ENCODE measurements around the gene TOP3B. TPM values are rescaled to one million over a fixed set of nuclear protein-coding genes. Genes with fewer than 3 reads are reported as not detected.
"Not testable (repeated sequence)": the region's sequence is repeated elsewhere in the genome, so short reads cannot be mapped to it uniquely, and the experiment has no call there.

The TOP3B gene
- total RNA-seq, 1 donor from 2014 or later: 13.1 TPM

DNA sequence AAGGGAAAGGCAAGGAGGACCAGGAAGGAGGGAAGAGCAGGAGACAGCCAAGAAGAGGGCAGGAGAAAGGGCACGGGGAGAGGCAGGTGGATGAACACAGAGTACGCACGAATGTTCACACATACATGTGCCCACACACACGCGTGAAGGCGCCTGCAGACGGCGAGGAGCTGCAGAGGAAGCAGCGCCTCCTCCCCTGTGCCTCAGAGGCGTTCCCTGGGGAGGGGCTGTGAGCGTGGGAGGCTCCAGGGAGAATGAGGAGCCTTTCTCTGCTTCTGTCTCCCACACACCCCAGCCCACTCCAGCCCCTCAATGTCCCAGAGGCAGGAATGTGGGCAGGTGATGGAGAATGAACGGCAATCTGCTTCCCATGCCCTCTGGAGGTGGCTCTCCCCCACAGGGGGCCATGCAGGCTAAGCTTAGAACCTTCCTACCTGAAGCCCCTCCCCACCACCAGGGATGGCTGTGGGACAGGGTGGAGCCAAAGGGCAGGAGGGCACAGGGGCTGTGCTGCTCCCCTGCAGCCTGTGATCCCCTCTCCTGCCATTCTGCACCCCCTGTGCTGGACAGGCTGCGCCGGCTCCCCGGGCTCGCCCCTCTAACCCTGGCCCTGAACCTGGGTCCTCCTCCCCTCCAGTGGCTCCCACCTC lies 55.3 kb downstream of the TOP3B start:
- DNase-seq (ENCODE audit: low read depth in 2 of 2): no peak

DNA sequence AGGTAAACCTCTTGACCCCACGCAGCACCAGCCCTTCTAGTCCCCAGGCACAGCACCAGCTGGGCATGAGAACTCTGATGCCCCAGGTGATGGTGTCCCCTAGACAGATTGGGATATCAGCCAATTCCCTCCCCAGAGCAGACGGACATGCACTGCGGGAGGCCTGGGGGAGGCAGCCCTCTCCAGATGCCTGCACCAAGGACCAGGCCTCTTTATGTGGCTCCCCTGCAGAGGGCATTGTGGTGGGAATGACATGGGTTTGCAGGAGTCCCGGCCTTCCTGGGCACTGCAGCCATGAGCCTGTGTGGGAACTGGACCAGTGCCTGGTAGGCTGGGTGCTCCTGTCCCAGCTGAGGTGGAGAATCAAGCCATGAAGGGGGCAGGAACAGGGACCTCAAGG lies 55.9 kb downstream of the TOP3B start:
- DNase-seq (ENCODE audit: low read depth in 2 of 2): no peak

DNA sequence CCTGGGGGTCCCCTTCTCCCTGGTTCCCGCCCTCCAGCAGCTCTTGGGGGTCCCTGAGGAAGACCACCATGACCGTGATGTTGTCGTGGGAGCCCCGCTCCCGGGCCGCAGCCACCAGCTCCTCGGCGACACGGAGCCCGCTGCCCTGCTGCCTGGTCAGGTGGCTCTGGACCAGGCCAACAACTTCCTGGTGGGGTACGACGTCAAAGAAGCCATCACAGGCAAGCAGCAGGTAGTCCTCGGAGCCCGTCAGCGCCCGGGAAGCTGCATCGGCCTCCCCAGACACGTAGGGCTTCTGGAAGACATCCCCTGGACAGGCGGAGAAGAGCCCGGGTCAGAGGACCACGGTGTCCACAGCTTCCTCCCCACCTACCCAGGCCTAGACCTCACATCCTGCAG lies 59.4 kb downstream of the TOP3B start:
- no peak for DNase-seq (ENCODE audit: low read depth in 2 of 2)

DNA sequence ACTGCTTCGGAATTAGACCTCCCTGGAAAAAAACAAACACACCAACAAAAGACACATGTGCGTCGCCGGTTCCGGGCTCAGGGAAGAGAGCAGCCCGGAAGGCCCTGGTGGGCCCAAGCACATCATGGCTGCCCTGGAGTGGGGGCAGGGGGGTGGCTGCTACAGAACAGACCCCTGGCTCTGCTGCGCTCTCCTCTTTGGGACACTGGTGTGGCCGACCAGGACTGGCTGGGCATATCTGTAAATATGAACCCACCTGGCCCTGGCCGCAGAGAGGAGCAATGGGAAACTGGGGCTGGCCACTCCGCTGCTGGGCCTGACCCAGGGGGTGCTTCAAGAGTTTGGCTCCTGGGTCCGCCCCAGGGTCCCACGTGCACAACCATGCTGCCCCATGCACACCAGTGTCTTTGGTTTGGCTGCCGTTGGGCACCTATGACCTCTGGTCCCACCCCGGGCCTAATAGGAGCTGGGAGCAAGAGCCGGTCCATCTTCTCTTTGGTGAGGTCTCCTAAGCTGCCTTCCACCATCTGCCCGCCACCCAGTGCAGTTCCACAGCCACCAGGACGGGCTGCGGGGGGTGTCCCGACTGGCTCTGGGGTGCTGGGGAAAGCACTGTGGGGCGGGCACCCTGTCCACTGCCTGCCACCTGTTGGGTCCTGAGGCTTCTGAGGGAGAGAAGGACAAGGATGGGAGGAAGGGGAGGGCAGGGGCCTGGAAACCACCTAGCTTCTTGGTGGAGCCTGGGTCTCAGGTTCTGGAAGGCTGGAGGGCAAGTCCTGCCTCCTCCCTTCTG lies 60.0 kb downstream of the TOP3B start:
- DNase-seq (ENCODE audit: low read depth in 2 of 2): no peak

DNA sequence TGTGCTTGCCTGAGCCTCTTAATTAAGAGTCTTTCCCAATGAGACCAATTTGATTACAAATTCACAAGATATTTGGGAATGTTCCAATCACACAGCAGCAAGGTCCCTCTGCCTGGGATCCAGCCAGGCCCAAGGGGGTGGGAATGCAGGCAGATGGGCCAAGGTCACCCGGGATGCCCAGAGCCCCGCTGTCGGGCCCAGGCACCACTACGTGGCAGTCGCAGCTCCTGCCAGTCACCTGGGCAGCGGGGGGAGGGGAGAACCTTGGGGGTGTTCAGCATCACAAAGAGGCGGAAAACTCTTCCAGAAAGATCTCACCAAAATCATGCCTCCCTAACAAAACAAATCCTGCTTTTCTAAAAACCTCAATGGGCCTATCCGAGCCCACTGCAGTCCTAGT lies 60.9 kb downstream of the TOP3B start:
- DNase-seq (ENCODE audit: low read depth in 2 of 2): no peak

DNA sequence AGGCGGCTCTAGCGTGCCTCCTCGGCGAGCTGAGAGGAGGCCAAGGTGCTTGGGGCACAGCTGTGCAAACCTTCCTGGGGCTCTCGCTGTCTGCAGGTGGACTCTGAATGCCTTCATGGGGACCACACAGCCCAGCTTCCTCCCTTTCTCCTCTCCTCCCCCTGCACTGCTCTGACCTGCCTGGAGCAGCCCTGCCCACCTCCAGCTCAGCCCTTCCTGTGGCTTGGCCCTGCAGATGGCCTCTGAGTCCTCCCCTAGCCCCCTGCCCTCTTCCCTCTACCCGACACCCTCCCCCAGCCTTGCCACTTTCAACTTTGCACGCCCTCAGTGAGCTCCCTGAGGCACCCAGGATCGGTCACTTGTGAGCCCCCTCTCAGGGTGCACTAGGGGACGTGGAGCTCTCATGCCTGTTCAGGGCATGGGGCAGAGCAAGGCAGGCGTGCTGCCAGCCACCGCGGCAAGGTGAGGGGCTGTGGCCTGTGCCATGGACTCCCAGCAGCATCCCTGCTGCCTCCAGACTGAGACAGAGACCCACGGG lies 61.3 kb downstream of the TOP3B start:
- no peak for DNase-seq (ENCODE audit: low read depth in 2 of 2)

DNA sequence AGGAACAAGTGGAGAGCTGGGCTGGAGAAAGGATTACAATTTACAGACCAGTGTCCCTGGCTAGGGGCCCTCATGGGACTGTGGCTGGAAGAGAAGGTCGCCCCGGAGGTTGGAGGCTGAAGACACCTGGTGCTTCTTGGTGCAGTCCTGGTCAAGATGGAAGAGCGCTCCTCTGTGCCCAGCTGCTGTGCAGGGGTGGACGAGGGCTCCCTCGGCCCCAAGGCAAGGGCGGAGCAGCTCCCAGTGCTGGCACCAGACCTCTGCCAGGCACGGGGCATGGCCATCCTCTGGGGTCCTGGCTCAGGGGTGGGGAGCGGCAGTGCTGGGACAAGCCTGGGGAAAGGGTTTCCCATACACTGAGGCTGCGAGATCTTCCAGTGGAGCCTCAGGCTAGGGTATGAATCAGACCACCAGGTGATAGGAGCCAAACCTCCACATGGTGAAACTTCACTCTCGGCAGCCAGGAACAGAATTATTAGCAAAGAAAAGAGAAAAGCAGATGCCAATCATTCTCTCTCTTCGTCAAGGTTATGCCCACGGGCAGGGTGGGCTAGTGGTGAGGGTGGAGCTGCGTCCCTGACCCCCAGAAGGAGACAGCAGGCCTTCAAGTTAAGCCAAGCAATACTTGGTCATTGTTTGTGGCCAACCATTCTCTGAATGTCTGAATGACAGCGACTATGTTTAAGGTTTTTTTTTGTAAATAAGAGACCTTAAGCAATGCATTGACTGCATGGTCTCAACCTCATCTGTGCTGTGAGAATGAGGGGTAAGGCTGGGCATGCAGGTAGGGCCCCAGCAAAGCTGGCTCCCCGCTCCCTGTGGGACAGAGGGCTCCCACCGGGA lies 62.0 kb downstream of the TOP3B start:
- no peak for DNase-seq (ENCODE audit: low read depth in 2 of 2)

DNA sequence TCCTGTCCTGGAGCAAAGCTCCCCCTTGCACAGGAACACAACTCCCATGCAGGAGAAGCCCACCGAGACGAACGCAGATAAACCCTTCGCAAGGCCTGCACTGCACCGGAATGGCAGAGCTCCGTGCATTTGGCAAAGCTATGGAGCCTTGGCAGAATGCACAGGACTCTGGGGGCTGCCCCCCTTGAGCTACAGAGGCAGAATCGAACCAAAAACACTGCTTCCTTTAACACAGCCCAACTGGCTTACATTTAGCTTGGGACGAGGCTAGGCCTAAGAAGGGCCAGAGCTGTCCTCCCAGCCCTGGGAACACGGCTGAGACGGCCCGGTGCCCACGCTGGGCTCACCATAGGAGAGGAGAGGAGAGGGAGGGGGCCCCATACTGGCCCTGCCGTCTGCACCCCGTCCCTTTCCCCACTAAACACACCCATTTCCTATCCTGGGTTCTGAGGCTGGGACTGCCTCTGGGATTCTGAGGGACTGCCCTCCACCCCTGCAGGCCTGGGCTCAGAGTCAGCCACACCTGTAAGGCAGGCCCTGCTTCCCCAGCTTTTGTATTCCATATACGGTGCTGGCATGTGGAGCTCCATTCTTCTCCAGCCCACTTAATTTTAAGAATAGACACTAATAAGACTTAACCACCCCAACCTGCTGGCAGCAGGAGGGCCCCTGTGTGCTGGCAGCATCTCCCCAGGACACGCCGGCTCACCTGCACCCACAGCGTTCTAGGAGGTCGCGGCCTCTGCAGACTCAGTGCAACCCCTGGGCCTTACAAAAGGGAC lies 62.9 kb downstream of the TOP3B start:
- DNase-seq (ENCODE audit: low read depth in 2 of 2): no peak

DNA sequence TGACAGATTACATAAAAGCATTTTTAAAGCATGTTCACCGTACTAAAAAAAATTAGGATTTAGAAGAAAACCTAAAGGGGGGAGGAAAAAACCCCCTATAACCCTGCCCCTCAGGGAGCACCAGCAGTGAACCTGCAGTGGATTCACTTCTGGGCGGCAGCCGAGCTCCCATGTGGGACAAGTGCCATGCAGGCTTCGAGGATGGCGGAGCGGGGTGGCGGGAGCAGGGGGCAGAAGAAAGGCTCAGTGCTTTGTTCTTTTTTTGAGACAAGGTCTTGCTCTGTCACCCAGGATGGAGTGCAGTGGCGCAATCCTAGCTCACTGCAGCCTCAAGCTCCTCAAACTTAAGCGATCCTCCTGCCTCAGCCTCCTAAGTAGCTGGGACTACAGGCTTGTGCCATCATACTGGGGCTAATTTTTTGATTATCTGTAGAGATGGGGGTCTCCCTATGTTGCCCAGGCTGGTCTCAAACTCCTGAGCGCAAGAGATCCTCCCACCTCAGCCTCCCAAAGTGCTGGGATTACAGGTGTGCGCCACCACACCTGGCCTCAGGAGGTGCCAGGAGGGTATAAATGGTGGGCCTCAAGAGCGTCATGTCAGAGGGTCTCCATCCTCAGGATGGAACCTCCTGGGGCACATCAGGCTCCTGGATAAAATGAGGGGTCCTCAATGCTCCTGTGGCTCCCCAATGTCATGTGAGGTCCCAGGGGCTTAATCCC lies 64.0 kb downstream of the TOP3B start:
- DNase-seq (ENCODE audit: low read depth in 2 of 2): no peak

DNA sequence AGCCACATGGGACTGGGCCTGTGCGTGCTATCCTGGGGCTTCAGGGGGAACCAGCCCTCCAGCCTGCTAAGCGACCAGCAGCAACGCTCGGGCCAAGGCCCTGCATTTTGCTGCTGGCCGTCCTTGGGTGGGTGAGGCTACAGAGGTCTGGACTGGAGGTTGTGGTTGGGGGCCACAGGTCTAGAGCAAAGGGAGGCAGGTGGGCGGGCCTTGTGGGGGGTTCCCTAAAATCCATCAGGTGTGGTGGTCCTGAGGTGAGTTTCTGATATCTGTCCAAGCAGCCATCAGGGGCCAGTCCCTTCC lies 64.7 kb downstream of the TOP3B start:
- DNase-seq (ENCODE audit: low read depth in 2 of 2): no peak

DNA sequence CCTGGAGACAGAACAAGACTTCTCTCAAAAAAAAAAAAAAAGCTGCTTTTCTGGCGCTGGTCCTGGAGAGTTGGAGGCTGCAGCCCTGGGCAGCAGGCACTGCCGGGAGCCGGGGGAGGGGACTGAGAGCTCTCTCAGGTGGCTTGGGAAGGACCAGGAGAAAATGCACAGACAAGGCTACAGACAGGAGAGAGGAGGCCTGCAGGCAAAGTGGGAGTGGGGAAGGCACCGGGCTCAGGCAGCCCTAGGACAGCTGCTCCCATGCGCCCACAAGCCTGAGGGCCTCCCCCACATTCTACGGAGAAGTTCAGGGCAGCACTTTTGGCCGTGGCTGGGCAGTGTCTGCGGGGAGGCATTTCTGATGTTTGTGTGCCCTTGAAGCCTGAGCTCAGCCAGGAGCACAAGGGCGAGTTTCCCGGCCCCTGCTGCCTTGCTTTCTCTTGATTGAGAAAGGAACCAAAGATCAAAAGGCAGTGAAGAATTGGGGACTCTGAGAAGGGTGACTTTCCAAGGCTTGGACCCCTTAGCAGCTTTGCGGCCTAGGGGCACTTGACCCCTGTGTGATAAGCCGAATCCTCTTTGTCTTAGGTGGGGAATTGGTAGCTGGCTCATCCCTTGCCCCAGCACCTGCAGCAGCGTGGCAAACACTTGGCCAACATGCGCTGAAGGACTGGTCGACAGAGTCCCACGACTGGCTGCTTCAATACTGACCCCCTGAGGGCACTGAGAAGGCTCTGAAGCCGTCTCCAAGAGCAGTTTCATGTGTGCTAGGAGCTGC lies 65.2 kb downstream of the TOP3B start:
- no peak for DNase-seq (ENCODE audit: low read depth in 2 of 2)

DNA sequence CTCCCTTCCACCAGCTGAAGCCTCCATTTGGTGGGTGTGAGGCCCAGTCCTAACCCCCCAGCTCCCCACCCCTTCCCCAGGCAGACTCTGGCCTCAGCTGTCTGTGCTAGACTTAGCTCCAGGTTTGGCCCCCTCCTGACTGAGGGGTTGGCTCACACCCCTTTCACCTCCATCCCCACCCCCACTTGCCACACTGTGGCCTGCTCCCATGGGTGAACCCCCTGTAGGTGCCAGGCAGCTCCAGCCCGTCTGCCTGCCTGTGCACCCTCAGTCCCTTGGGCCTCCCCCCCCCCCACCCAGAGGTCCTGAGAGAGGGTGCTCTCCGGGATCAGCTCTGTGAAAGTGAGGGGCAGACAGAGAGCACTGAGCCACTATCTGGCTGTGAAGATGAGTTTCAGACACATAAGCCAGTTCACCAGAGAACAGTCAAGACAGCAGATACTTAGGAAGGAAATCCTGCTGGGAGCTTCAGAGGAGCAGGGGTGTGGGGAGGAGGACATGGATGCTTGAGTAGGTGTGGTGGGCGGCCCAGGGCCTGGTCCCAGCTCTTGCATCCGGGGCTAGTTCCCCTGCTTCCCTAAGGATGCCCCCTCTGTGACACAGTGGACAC lies 66.2 kb downstream of the TOP3B start:
- DNase-seq (ENCODE audit: low read depth in 2 of 2): no peak

DNA sequence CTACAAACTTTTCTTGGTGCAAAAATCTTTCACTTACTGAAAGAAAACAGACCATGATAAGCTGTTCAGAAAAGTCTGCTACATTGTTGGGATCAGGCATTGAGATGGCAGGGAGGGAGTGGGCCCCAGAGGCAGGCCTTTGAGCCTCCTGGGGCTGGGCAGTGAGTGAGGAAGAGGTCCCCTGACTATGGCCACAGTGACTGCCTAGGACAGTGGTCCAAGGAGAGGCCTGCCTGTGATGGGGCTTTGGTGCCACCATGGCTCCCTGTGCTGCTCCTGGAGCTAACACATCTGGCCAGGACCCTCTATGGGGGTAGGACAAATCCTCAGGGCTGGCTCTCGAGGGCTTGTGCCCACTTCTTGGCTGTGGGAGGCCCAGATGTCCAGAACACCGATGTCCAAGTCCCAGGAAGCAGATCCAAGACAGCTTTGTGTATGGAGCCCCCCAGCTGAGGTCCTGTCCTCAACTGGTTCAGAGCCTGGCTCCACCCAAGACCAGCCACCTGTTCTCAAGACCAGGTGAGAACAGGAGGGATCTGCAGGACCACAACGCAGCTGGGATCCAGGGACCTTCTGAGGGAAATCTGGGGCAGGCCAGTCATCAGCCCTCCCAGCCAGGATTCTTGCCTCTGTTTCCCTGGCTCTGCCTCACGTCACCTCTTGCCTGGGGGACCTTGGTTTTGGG lies 66.8 kb downstream of the TOP3B start:
- DNase-seq (ENCODE audit: low read depth in 2 of 2): no peak

DNA sequence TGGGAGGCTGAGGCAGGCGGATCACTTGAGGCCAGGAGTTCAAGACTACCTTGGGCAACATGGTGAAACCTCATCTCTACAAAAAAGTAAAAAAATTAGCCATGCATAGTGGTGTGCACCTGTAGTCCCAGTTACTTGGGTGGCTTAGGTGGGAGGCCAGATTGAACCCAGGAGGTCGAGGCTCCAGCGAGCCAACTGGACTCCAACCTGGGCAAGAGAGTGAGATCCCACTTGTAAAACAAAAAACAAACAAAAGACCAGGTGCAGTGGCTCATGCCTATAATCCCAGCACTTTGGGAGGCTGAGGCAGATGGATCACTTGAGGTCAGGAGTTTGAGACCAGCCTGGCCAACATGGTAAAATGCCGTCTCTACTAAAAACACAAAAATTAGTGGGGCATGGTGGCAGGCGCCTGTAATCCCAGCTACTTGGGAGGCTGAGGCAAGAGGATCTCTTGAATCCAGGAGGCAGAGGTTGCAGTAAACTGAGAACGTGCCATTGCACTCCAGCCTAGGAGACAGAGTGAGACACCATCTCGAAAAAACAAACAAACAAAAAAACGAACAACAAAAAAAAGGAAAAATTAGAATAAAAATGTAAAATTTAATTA lies 68.4 kb downstream of the TOP3B start:
- DNase-seq (ENCODE audit: low read depth in 2 of 2): not testable (repeated sequence)

DNA sequence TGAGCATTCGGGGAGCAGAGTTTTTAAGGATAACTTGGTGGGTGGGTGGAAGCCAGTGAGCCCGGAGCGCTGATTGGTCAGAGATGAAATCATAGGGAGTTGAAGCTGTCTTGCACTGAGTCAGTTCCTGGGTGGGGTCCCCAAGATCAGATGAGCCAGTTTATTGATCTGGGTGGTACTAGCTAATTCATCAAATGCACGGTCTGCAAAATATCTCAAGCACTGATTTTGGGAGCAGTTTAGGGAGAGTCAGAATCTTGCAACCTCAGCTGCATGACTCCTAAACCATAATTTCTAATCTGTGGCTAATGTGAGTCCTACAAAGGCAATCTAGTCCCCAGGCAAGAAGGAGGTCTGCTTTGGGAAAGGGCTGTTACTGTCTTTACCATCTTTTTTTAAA lies 72.2 kb downstream of the TOP3B start:
- not testable (repeated sequence) for DNase-seq (ENCODE audit: low read depth in 2 of 2)

DNA sequence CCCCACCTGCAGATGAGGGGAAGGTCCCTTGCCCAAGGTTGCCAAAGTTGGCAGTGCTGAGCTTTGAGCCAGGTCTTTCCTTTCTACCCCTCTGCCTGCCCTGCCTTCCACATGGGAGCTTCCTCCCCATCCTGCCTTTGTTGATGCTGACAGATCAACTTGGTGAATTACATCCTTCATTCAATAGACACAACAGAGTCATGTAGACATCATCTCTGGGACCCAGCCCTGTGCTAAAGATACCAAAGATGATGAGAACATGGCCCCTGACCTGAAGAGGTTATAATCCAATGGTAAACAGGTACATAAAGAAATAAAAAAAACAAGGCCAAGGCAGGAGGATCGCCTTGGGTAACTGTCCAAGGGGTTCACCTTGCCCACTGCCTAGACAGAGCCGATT lies 72.7 kb downstream of the TOP3B start:
- DNase-seq (ENCODE audit: low read depth in 2 of 2): no peak

DNA sequence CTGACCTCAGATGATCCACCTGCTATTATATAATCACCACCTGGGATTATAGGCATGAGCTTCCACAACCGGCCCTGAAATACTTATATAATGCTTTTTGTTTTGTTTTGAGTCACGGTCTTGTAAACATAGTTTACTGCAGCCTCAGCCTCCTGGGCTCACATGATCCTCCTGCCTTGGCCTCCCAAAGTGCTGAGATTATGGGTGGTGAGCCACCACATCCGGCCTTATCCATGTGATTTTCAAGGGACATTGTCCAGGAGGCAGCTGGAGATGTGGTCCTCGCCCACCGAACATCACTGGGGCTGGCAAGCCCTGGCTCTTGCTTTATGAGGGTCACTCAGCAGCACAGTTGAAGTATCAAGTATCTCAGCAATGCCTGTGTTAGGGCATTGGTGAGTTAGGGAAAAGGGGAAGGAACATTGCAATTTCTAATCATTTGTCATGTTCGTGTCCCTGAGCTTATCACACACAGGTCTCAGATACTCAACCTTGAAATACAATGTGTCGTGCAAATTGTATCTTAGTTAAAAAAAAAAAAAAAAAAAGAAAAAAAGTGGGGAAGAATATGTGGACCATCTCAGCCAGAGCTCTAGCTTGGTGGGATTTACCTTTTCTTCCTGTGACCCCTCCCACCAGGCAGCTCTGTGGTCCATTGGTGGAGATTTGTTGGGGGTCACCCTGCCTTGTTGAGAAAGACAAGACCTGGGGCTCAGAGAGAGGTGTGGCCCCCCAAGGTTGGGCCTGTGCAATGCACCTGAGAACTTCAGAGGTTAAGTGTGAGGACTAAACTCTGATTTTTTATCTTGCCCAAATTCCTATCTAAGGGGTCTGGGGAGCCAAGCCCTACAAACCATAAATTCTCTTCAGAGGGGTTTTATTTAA lies 74.7 kb downstream of the TOP3B start:
- no peak for DNase-seq (ENCODE audit: low read depth in 2 of 2)
